NCI-H1417 (cell line): ENCODE measurements around the gene CELF4.
"Not testable (repeated sequence)": the region's sequence is repeated elsewhere in the genome, so short reads cannot be mapped to it uniquely, and the experiment has no call there.

ENCODE experiments used
- DNase-seq, 3 experiments: peaks; one replicate each; lab custom pipeline; 2025; lab: John Stamatoyannopoulos, UW

Gene CELF4

GRCh38 chr18:37470986-37471385 is 94.6 kb downstream of the CELF4 start:
- no peak for DNase-seq

- DNase-seq = no peak
These were observed 98.5 kb downstream of the CELF4 start for GRCh38 chr18:37467002-37467662.

GRCh38 chr18:37465958-37466357 is 99.6 kb downstream of the CELF4 start:
- no peak for DNase-seq

- no peak for DNase-seq
These were observed 101.3 kb downstream of the CELF4 start for GRCh38 chr18:37464257-37464656.

- not testable (repeated sequence) for DNase-seq
These were observed 104.3 kb downstream of the CELF4 start for GRCh38 chr18:37461329-37461728.

GRCh38 chr18:37460604-37461003 is 105.0 kb downstream of the CELF4 start:
- DNase-seq = peak in 1 of 3 experiments; percentile 44

- DNase-seq = no peak
These were observed 106.9 kb downstream of the CELF4 start for GRCh38 chr18:37458697-37459096.

- DNase-seq = no peak
These were observed 107.8 kb downstream of the CELF4 start for GRCh38 chr18:37457753-37458152.

- DNase-seq = no peak
These were observed 108.3 kb downstream of the CELF4 start for GRCh38 chr18:37457341-37457740.

- DNase-seq = no peak
These were observed 108.7 kb downstream of the CELF4 start for GRCh38 chr18:37456873-37457272.

GRCh38 chr18:37456395-37456794 is 109.2 kb downstream of the CELF4 start:
- DNase-seq = no peak

GRCh38 chr18:37453752-37454151 is 111.8 kb downstream of the CELF4 start:
- no peak for DNase-seq

- DNase-seq = peak in 2 of 3 experiments; percentile 5 to 48
These were observed 112.8 kb downstream of the CELF4 start for GRCh38 chr18:37452682-37453385.

GRCh38 chr18:37452015-37452414 is 113.6 kb downstream of the CELF4 start:
- peak in 2 of 3 experiments; percentile 76 to 94 for DNase-seq

GRCh38 chr18:37451239-37451825 is 114.3 kb downstream of the CELF4 start:
- DNase-seq = no peak

- DNase-seq = peak; percentile 35 to 99 (median 94)
These were observed 115.0 kb downstream of the CELF4 start for GRCh38 chr18:37450434-37451132.

- DNase-seq = no peak
These were observed 116.0 kb downstream of the CELF4 start for GRCh38 chr18:37449618-37450017.

GRCh38 chr18:37448946-37449345 is 116.7 kb downstream of the CELF4 start:
- no peak for DNase-seq

- no peak for DNase-seq
These were observed 117.4 kb downstream of the CELF4 start for GRCh38 chr18:37447962-37448888.

- DNase-seq = peak in 1 of 3 experiments; percentile 54
These were observed 119.8 kb downstream of the CELF4 start for GRCh38 chr18:37445836-37446235.

- DNase-seq = peak in 2 of 3 experiments; percentile 46 to 73
These were observed 120.2 kb downstream of the CELF4 start for GRCh38 chr18:37445368-37445767.
